Heart left ventricle (tissue), 13 donors: ENCODE results near the gene SGIP1.

Experiments used
- CTCF ChIP-seq, 12 donors: fragments of 200-600 bp; sonication (generic) in 4 of 12; IDR thresholded peaks; one replicate each; pipeline versions ENCODE4 v1.5.0 to v1.8.0; 2018 to 2022; ENCODE audit warnings: antibody characterized with exemption in 12 of 12, mild to moderate bottlenecking in 5 of 12
- POLR2A ChIP-seq, 2 donors: fragments of 450-650 bp; IDR thresholded peaks; one replicate each; pipeline ENCODE4 v1.6.1; 2017; ENCODE audit warnings: antibody characterized with exemption in 2 of 2, mild to moderate bottlenecking in 2 of 2, moderate library complexity in 2 of 2
- donor health status: ischemic (EF 13 %, LVEDD 7.1; RV severe dilation, severe dysfunction).
- donor health status: DM: no; HTN: yes; CAD: no.
- donor health status: DM: no; HTN: no; CAD: no.
- donor health status: ischemic (EF 25% LVEDD 6.9; RV normal size, moderate dysfunction).
- donor health status: ischemic (EF 25% LVEDD 5.7; RV mildly dilated, moderate dysfunction).
- donor health status: ischemic (EF 35%, LVEDD 5.7; RV mildly dilated, moderate dysfunction).
- donor health status: nonischemic (EF 11% LVEDD 7.7; RV severe dilation, severe dysfunction).
- donor health status: DM: yes; HTN: yes; CAD: no.
- donor health status: PGD.
- donor health status: ischemic (EF 29% LVEDD 5.4; RV normal size, mild dysfunction).
- donor health status: nonischemic (EF 23%, LVEDD 6.1; RV moderate dilation, normal function).

- no peak for TF ChIP-seq CTCF (IDR thresholded peaks at IDR 0.05)
- TF ChIP-seq POLR2A (IDR thresholded peaks at IDR 0.05), result no peak
These were observed 195.6 kb downstream of the SGIP1 start for GRCh38 chr1:66729523-66729922.
